ENCODE measurements around the gene NUDT14.

DNA sequence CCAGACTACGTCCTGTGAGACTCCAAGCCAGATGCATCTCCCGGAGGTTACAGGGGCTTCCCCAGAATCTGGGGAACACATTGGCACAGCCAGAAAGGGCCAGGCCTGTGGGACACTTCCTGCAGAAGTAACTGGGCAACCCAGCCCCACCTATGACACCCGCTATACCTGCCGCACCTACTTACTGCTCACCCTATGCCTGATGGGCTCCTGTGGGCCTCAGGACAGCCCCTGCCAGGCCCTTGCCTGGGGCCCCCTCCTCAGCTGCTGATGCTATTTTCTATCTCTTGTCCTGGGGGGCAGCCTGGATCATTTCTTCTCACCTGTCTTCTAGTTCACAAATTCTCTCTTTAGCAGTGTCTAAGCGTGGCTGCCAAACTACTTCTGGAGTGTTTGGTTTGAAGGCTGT, 41.3 kb downstream of the NUDT14 start:
- TF ChIP-seq ZNF274 (IDR thresholded peaks at IDR 0.05; ENCODE audit: low read depth, low read length) (no peak), YY1 (IDR thresholded peaks at IDR 0.05; ENCODE audit: insufficient read depth, insufficient read length) (no peak), SUZ12 (IDR thresholded peaks at IDR 0.05; ENCODE audit: extremely low read depth, insufficient read depth, insufficient read length) (no peak)
